ENCODE data around the gene ZNF423. TPM values are rescaled to one million over a fixed set of nuclear protein-coding genes. Genes with fewer than 3 reads are reported as not detected.
A peak's percentile ranks its signal among the peaks of the same experiment; 100 is the strongest.

The ZNF423 gene
- total and polyA plus RNA-seq, 5 donors: 5.5 to 22.2 (median 14.4) TPM

GRCh38 chr16:49856672-49857330 lies 889 bp upstream of the ZNF423 start:
- Histone ChIP-seq H3K27ac (ENCODE audit: low read length) (peak overlapping the region; percentile 91), H3K27me3 (ENCODE audit: control insufficient read depth, insufficient read depth) (no peaks in the 10 kb centered on the region), H3K4me3 (ENCODE audit: low read length) (peak overlapping the region; percentile 96), H3K4me1 (ENCODE audit: control insufficient read depth, insufficient read depth, low read length) (no peaks in the 10 kb centered on the region), H3K9me3 (ENCODE audit: control insufficient read depth, low read length) (no peaks in the 10 kb centered on the region)
- ATAC-seq (peak; percentile 58 to 65), DNase-seq (peak; percentile 86 to 94 (median 93))
- intact Hi-C loops (cut with DNase I): loop anchor here in 3 of 4 donors (5.0 to 10.0 kb wide), 5 partner anchors 72 to 370 kb away; no protein-coding TSS in a partner anchor
- under 1% methylated on average over 86 of the region's 86 CpGs for WGBS

- WGBS: under 1% methylated on average over 72 of the region's 75 CpGs
- Histone ChIP-seq H3K9me3 (ENCODE audit: control insufficient read depth, low read length) (no peaks in the 10 kb centered on the region), H3K4me3 (ENCODE audit: low read length) (peak overlapping the region; percentile 96), H3K27ac (ENCODE audit: low read length) (peak overlapping the region; percentile 97), H3K4me1 (ENCODE audit: control insufficient read depth, insufficient read depth, low read length) (no peaks in the 10 kb centered on the region), H3K27me3 (ENCODE audit: control insufficient read depth, insufficient read depth) (no peaks in the 10 kb centered on the region)
- peak; percentile 78 to 82 for ATAC-seq
- DNase-seq: peak; percentile 90 to 96 (median 96)
- intact Hi-C loops (cut with DNase I): loop anchor here in 3 of 4 donors (5.0 to 10.0 kb wide), 5 partner anchors 71 to 368 kb away; no protein-coding TSS in a partner anchor
Measured at GRCh38 chr16:49855280-49855821, 561 bp downstream of the ZNF423 start.

DNA sequence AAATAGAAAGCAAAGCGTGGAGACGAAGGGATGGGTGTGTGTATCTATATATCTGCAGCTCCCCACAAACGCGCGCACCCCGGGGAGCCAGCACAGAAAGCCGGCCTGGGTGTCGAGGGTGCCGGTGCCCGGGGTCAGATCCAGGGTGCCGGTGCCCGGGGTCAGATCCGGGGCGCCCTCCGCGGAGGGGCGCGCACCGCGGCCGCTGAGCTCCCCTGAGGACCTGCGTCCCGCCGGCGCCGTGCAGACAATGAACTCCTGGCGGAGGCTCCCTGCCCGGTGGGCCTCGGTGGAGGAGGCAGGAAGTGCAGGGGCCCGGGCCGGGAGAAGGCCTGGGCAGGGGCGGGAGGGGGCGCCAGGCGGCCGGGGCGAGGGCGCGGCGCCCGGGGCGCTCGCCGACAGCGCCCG lies 1.1 kb downstream of the ZNF423 start:
- 1% methylated on average over 44 of the region's 45 CpGs for WGBS
- no peaks in the 10 kb centered on the region for H3K27me3 ChIP-seq (ENCODE audit: control insufficient read depth, insufficient read depth)
- H3K4me1 ChIP-seq (ENCODE audit: control insufficient read depth, insufficient read depth, low read length): no peaks in the 10 kb centered on the region
- H3K9me3 ChIP-seq (ENCODE audit: control insufficient read depth, low read length): no peaks in the 10 kb centered on the region
- peak overlapping the region; percentile 96 for H3K4me3 ChIP-seq (ENCODE audit: low read length)
- intact Hi-C loops (cut with DNase I): loop anchor here in 3 of 4 donors (5.0 to 10.0 kb wide), 6 partner anchors 70 to 367 kb away; no protein-coding TSS in a partner anchor
- H3K27ac ChIP-seq (ENCODE audit: low read length): peak overlapping the region; percentile 97
- ATAC-seq (peak; percentile 1), DNase-seq (peak; percentile 54 to 83 (median 78))

DNA sequence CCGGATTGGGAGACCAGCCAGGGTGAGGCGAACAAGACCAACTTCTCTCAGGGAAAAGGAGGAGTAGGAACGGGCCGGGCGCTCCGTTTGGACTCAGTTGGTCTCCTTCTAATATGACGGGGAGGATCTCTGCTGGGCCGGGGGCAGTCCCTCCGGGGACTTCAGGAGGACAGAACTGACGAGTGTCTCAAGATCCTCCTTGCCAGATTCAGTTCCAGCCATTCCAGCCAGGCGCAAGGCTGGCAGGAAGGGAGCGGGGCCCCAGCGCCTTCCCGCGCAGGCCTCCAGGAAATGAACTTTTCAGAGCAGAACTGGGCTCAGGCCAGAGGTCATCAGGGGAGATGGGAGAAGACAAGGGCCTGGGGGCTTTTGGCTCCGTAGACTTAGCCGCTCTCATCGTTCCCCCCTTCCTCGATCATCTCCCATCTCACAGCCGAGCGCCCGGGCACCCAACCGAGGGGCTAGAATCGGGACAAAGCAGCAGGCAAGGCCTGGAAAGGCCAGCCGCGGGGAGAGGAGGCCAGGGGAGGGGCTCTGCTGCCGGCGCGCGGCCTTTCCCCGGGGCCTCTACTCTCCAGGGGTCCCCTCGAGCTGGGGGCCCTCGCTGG lies 1.6 kb downstream of the ZNF423 start:
- Histone ChIP-seq H3K4me1 (ENCODE audit: control insufficient read depth, insufficient read depth, low read length) (no peaks in the 10 kb centered on the region), H3K4me3 (ENCODE audit: low read length) (peak overlapping the region; percentile 96), H3K27me3 (ENCODE audit: control insufficient read depth, insufficient read depth) (no peaks in the 10 kb centered on the region), H3K9me3 (ENCODE audit: control insufficient read depth, low read length) (no peaks in the 10 kb centered on the region), H3K27ac (ENCODE audit: low read length) (peak overlapping the region; percentile 97)
- intact Hi-C loops (cut with DNase I): loop anchor here in 2 of 4 donors (5.0 to 10.0 kb wide), 3 partner anchors 69 to 99 kb away; no protein-coding TSS in a partner anchor
- WGBS: 25% methylated on average over 33 of the region's 33 CpGs
- ATAC-seq (peak; percentile 2 to 12), DNase-seq (peak; percentile 63 to 82 (median 75))

GRCh38 chr16:49852279-49852678 lies 3.6 kb downstream of the ZNF423 start:
- Histone ChIP-seq H3K9me3 (ENCODE audit: control insufficient read depth, low read length) (no peaks in the 10 kb centered on the region), H3K27ac (ENCODE audit: low read length) (no peak overlapping the region)

GRCh38 chr16:49851468-49851787 lies 4.5 kb downstream of the ZNF423 start:
- no peak overlapping the region for H3K27ac ChIP-seq (ENCODE audit: low read length)
- H3K9me3 ChIP-seq (ENCODE audit: control insufficient read depth, low read length): no peaks in the 10 kb centered on the region
- no peaks in the 10 kb centered on the region for H3K27me3 ChIP-seq (ENCODE audit: control insufficient read depth, insufficient read depth)
- ATAC-seq: no peak
- DNase-seq: peak in 1 of 3 donors; percentile 5
- WGBS: 52% methylated on average over 5 of the region's 5 CpGs
- no peaks in the 10 kb centered on the region for H3K4me1 ChIP-seq (ENCODE audit: control insufficient read depth, insufficient read depth, low read length)
- no peak overlapping the region for H3K4me3 ChIP-seq (ENCODE audit: low read length)
- intact Hi-C loops (cut with DNase I): loop anchor here in 2 of 4 donors (5.0 to 10.0 kb wide), 3 partner anchors 67 to 97 kb away; no protein-coding TSS in a partner anchor

More at GRCh38 chr16:49852279-49852678, 3.6 kb downstream of the ZNF423 start:
- Histone ChIP-seq H3K27me3 (ENCODE audit: control insufficient read depth, insufficient read depth) (no peaks in the 10 kb centered on the region), H3K4me1 (ENCODE audit: control insufficient read depth, insufficient read depth, low read length) (no peaks in the 10 kb centered on the region), H3K4me3 (ENCODE audit: low read length) (no peak overlapping the region)
- ATAC-seq (no peak), DNase-seq (no peak)
- intact Hi-C loops (cut with DNase I): loop anchor here in 2 of 4 donors (5.0 to 10.0 kb wide), 3 partner anchors 67 to 97 kb away; no protein-coding TSS in a partner anchor
- 58% methylated on average over 5 of the region's 5 CpGs for WGBS

- ATAC-seq (no peak), DNase-seq (peak in 1 of 3 donors; percentile 9)
- Histone ChIP-seq H3K4me3 (ENCODE audit: low read length) (no peak overlapping the region), H3K27me3 (ENCODE audit: control insufficient read depth, insufficient read depth) (no peaks in the 10 kb centered on the region), H3K9me3 (ENCODE audit: control insufficient read depth, low read length) (no peaks in the 10 kb centered on the region), H3K27ac (ENCODE audit: low read length) (no peak overlapping the region), H3K4me1 (ENCODE audit: control insufficient read depth, insufficient read depth, low read length) (no peaks in the 10 kb centered on the region)
- 61% methylated on average over 13 of the region's 13 CpGs for WGBS
- intact Hi-C loops (cut with DNase I): loop anchor here in 2 of 4 donors (5.0 to 10.0 kb wide), 3 partner anchors 66 to 96 kb away; no protein-coding TSS in a partner anchor
Measured at GRCh38 chr16:49850558-49851467, 5.1 kb downstream of the ZNF423 start.

DNA sequence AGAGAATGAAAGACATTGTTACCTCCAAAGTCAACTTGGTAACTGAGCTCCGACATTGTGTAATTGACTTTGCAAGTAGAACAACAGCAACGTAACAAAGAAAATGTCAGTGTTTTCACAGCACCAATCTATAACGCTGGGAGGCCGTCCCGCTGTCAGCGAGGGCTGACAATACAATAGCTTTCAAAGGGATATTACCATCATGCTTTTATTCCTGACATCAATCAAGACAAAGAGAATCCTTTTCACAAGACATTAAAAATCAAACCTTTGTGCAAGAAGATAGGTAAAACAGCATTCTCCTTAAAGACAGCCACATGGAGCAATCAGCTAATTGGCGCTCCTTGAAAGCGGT lies 6.2 kb downstream of the ZNF423 start:
- Histone ChIP-seq H3K4me1 (ENCODE audit: control insufficient read depth, insufficient read depth, low read length) (no peaks in the 10 kb centered on the region), H3K9me3 (ENCODE audit: control insufficient read depth, low read length) (no peaks in the 10 kb centered on the region), H3K27ac (ENCODE audit: low read length) (no peak overlapping the region), H3K4me3 (ENCODE audit: low read length) (no peak overlapping the region), H3K27me3 (ENCODE audit: control insufficient read depth, insufficient read depth) (no peaks in the 10 kb centered on the region)
- DNase-seq (no peak), ATAC-seq (no peak)
- intact Hi-C loops (cut with DNase I): loop anchor here in 2 of 4 donors (5.0 to 10.0 kb wide), 3 partner anchors 65 to 95 kb away; no protein-coding TSS in a partner anchor
- 89% methylated on average over 8 of the region's 8 CpGs for WGBS

GRCh38 chr16:49849037-49849753 lies 6.7 kb downstream of the ZNF423 start:
- no peaks in the 10 kb centered on the region for H3K4me1 ChIP-seq (ENCODE audit: control insufficient read depth, insufficient read depth, low read length)
- H3K27ac ChIP-seq (ENCODE audit: low read length): no peak overlapping the region
- no peak overlapping the region for H3K4me3 ChIP-seq (ENCODE audit: low read length)
- H3K9me3 ChIP-seq (ENCODE audit: control insufficient read depth, low read length): no peaks in the 10 kb centered on the region
- no peaks in the 10 kb centered on the region for H3K27me3 ChIP-seq (ENCODE audit: control insufficient read depth, insufficient read depth)
- WGBS: 90% methylated on average over 6 of the region's 6 CpGs
- intact Hi-C loops (cut with DNase I): no loop called here
- DNase-seq: no peak
- ATAC-seq: no peak

DNA sequence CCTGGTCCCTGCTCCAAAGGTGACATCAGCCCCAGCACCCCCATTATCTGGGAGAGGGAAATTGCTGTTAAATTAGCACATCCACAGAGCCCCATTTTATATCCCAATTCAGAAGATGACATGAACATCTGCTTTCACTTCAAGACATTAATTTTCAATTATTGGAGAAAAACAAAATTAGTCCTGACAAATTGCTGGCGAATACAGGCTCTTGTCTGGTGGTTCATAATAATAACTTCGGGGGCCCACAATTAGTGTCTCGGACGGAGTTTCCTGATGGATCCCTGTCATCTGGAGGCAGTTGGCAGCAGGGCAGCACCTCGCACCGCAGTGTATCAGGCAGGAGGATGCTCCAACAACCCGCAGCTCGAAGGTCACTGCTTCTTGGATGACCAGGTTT lies 7.4 kb downstream of the ZNF423 start:
- H3K4me3 ChIP-seq (ENCODE audit: low read length): no peak overlapping the region
- ATAC-seq (no peak), DNase-seq (no peak)
- H3K27ac ChIP-seq (ENCODE audit: low read length): no peak overlapping the region
- intact Hi-C loops (cut with DNase I): no loop called here
- H3K27me3 ChIP-seq (ENCODE audit: control insufficient read depth, insufficient read depth): no peaks in the 10 kb centered on the region
- H3K4me1 ChIP-seq (ENCODE audit: control insufficient read depth, insufficient read depth, low read length): no peaks in the 10 kb centered on the region
- H3K9me3 ChIP-seq (ENCODE audit: control insufficient read depth, low read length): no peaks in the 10 kb centered on the region
- WGBS: 91% methylated on average over 8 of the region's 8 CpGs

All from right cardiac atrium (tissue), 5 donors.